Measurements from ENCODE around the gene AP3S1. TPM values are rescaled to one million over a fixed set of nuclear protein-coding genes. Genes with fewer than 3 reads are reported as not detected.
A peak's percentile ranks its signal among the peaks of the same experiment; 100 is the strongest.
"Not testable (repeated sequence)": the region's sequence is repeated elsewhere in the genome, so short reads cannot be mapped to it uniquely, and the experiment has no call there.

Gene AP3S1
- 85.6 TPM for polyA plus RNA-seq (ENCODE audit: insufficient read length)

GRCh38 chr5:115841382-115842088 is at the start of gene AP3S1, which contains the start of gene ATG12:
Gene AP3S1, plus strand, starts transcription at chr5:115841935. Its CDS starts 103 bp downstream, at chr5:115842038.
Gene ATG12, minus strand, starts transcription at chr5:115841565. Its CDS starts 13 bp downstream, at chr5:115841552.
- peak; percentile 89 for DNase-seq (ENCODE audit: low read depth)

GRCh38 chr5:115795700-115796099 is 46.0 kb upstream of the AP3S1 start:
- DNase-seq (ENCODE audit: low read depth), result no peak

- no peak for DNase-seq (ENCODE audit: low read depth)
Measured at GRCh38 chr5:115796656-115797055, 45.1 kb upstream of the AP3S1 start.

GRCh38 chr5:115798252-115798651 is 43.5 kb upstream of the AP3S1 start:
- DNase-seq (ENCODE audit: low read depth), result no peak

- DNase-seq (ENCODE audit: low read depth), result no peak
Measured at GRCh38 chr5:115800108-115800507, 41.6 kb upstream of the AP3S1 start.

- no peak for DNase-seq (ENCODE audit: low read depth)
Measured at GRCh38 chr5:115801152-115801551, 40.6 kb upstream of the AP3S1 start.

- DNase-seq (ENCODE audit: low read depth), result no peak
Measured at GRCh38 chr5:115801984-115802383, 39.8 kb upstream of the AP3S1 start.

- DNase-seq (ENCODE audit: low read depth), result no peak
Measured at GRCh38 chr5:115806986-115807653, 34.6 kb upstream of the AP3S1 start.

- DNase-seq (ENCODE audit: low read depth), result no peak
Measured at GRCh38 chr5:115807654-115808052, 34.1 kb upstream of the AP3S1 start.

GRCh38 chr5:115808066-115808465 is 33.7 kb upstream of the AP3S1 start:
- DNase-seq (ENCODE audit: low read depth), result not testable (repeated sequence)

- DNase-seq (ENCODE audit: low read depth), result no peak
Measured at GRCh38 chr5:115809946-115810345, 31.8 kb upstream of the AP3S1 start.

GRCh38 chr5:115810761-115811160 is 31.0 kb upstream of the AP3S1 start:
- DNase-seq (ENCODE audit: low read depth), result no peak

- DNase-seq (ENCODE audit: low read depth), result no peak
Measured at GRCh38 chr5:115811406-115811805, 30.3 kb upstream of the AP3S1 start.

GRCh38 chr5:115812372-115812771 is 29.4 kb upstream of the AP3S1 start:
- no peak for DNase-seq (ENCODE audit: low read depth)

- no peak for DNase-seq (ENCODE audit: low read depth)
Measured at GRCh38 chr5:115813719-115814118, 28.0 kb upstream of the AP3S1 start.

GRCh38 chr5:115815006-115815692 is 26.6 kb upstream of the AP3S1 start:
- no peak for DNase-seq (ENCODE audit: low read depth)

GRCh38 chr5:115815693-115816225 is 26.0 kb upstream of the AP3S1 start:
- no peak for DNase-seq (ENCODE audit: low read depth)

- DNase-seq (ENCODE audit: low read depth), result no peak
Measured at GRCh38 chr5:115816226-115817081, 25.3 kb upstream of the AP3S1 start, which contains the start of gene CDO1. Gene CDO1, minus strand, starts transcription at chr5:115816659. Its CDS starts 262 bp downstream, at chr5:115816397.

- DNase-seq (ENCODE audit: low read depth), result no peak
Measured at GRCh38 chr5:115817386-115817785, 24.3 kb upstream of the AP3S1 start.

GRCh38 chr5:115818821-115819220 is 22.9 kb upstream of the AP3S1 start:
- no peak for DNase-seq (ENCODE audit: low read depth)

GRCh38 chr5:115820846-115821245 is 20.9 kb upstream of the AP3S1 start:
- DNase-seq (ENCODE audit: low read depth), result no peak

All from forelimb muscle (tissue), 1 donor.